HUES64 (cell line): Measurements from ENCODE around the gene TTBK1.

Experiments
- H3K27ac ChIP-seq: 2 replicates; pipeline ENCODE4 v1.7.0; 2013; ENCODE audit warnings: low read depth, low read length, inconsistent platforms
- H3K27me3 ChIP-seq: 2 replicates; pipeline ENCODE4 v1.6.1; 2013; ENCODE audit warnings: mild to moderate bottlenecking, low read length; ENCODE audit not compliant: insufficient read depth
- H3K36me3 ChIP-seq: 2 replicates; pipeline ENCODE4 v1.6.1; 2013; ENCODE audit warnings: mild to moderate bottlenecking, low read length; ENCODE audit not compliant: insufficient read depth
- H3K4me1 ChIP-seq: 2 replicates; pipeline ENCODE4 v1.6.1; 2013; ENCODE audit warnings: mild to moderate bottlenecking, low read length, moderate library complexity; ENCODE audit not compliant: insufficient read depth
- H3K4me3 ChIP-seq: 2 replicates; pipeline ENCODE4 v1.5.1; 2013; ENCODE audit warnings: mild to moderate bottlenecking, low read length, moderate library complexity
- H3K9ac ChIP-seq: 2 replicates; pipeline ENCODE4 v1.6.1; 2013; ENCODE audit warnings: mild to moderate bottlenecking, low read depth, low read length
- H3K9me3 ChIP-seq: 2 replicates; pipeline ENCODE4 v1.6.1; 2013; ENCODE audit warnings: low read depth, low read length; ENCODE audit not compliant: insufficient read depth
- WGBS: fragments of 150-250, 120-280 bp; methylation state at CpG from one replicate; pipeline ENCODE4 v1.1.7; 2013; ENCODE audit warnings: missing lambda C conversion rate; 5-methylcytosine and 5-hydroxymethylcytosine counted together

TTBK1 gene

GRCh38 chr6:43285832-43286231, 42.6 kb downstream of the TTBK1 start:
- Histone ChIP-seq H3K4me3 (no peak overlapping the region), H3K27me3 (peaks cover 21% of the 10 kb centered on the region), H3K27ac (no peak overlapping the region), H3K9ac (0 out of 2 replicates have a peak overlapping the region, but pooled peaks have one; percentile 5), H3K4me1 (no peaks in the 10 kb centered on the region), H3K9me3 (no peaks in the 10 kb centered on the region), H3K36me3 (no peaks in the 10 kb centered on the region)
- WGBS, result 94% methylated on average over 5 of the region's 5 CpGs

- H3K27me3 ChIP-seq, result peaks cover 21% of the 10 kb centered on the region
- no peaks in the 10 kb centered on the region for H3K9me3 ChIP-seq
- H3K36me3 ChIP-seq, result no peaks in the 10 kb centered on the region
- H3K4me1 ChIP-seq, result no peaks in the 10 kb centered on the region
- H3K27ac ChIP-seq, result no peak overlapping the region
- WGBS, result 95% methylated on average over 6 of the region's 6 CpGs
- no peak overlapping the region for H3K4me3 ChIP-seq
- H3K9ac ChIP-seq, result no peak overlapping the region
These were observed 43.2 kb downstream of the TTBK1 start for GRCh38 chr6:43286456-43286979.

DNA sequence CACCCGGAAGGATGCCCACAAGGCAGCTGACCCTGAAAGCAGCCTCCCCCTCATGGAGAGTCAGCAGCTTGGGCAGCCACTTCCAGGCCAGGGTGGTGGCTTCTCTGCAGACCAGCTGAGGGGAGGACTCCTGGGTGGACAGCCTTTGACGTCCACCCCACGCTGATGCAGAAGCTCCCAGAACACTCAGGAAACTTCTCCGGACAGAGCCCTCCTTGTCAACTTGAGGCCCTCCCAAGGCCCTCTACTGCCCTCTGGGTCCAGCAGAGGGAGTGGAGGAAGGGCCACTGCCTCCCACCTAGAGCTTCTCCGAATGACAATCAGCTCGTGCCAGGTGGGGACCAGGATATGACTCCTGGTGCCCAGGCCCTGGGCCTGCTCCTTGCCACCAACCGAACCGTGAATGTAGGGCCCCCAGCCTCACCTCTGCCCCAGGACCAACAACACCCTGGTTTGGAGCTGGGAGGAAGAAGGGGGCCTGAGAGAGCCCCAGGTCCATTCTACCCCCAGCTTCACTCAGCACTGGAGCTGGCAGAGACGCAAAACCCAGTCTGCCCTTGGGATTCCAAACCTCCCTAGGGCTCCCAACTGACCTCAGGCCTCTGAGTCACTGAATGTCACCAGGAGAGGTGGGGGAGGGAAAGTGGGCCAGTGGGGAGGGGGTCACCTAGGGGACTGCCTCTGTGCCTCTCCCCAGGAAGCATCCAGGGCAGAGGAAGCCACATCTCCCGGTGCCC, 43.9 kb downstream of the TTBK1 start:
- Histone ChIP-seq H3K4me3 (no peak overlapping the region), H3K4me1 (no peaks in the 10 kb centered on the region), H3K27me3 (peaks cover 21% of the 10 kb centered on the region), H3K36me3 (no peaks in the 10 kb centered on the region), H3K9ac (no peak overlapping the region), H3K9me3 (no peaks in the 10 kb centered on the region), H3K27ac (no peak overlapping the region)
- WGBS, result 62% methylated on average over 10 of the region's 10 CpGs

- Histone ChIP-seq H3K27ac (no peak overlapping the region), H3K9me3 (no peaks in the 10 kb centered on the region), H3K27me3 (peaks cover 21% of the 10 kb centered on the region), H3K9ac (no peak overlapping the region), H3K4me3 (no peak overlapping the region), H3K4me1 (no peaks in the 10 kb centered on the region), H3K36me3 (no peaks in the 10 kb centered on the region)
- 82% methylated on average over 7 of the region's 7 CpGs for WGBS
These were observed 44.7 kb downstream of the TTBK1 start for GRCh38 chr6:43287717-43288679.

DNA sequence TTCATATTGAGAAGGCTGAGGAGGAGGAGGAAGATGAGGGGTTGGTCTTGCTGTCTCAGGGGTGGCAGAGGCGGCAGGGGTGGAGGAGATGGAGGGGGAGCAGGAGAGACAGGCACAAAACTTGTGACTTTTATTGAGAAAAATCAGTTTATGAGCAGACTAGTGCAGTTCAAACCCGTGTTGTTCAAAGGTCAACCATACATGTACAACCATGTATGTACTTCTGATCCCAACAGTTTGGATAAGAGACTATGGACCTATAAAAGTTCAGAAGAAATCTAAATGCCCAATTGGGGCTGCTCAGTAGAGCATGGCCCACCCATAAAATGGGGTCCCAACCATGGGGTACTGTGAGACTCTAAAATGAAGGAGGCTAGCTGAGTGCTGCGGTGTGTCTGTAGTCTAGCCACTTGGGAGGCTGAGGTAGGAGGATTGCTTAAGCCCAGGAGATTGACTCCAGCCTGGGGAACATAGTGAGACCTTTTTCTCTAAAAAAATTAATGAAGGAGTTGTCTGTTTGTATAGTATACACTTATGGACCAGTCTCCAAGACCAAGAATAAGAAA, 47.1 kb downstream of the TTBK1 start:
- no peak overlapping the region for H3K27ac ChIP-seq
- H3K4me1 ChIP-seq, result no peaks in the 10 kb centered on the region
- no peaks in the 10 kb centered on the region for H3K36me3 ChIP-seq
- no peak overlapping the region for H3K9ac ChIP-seq
- WGBS, result 92% methylated on average over 3 of the region's 3 CpGs
- no peaks in the 10 kb centered on the region for H3K9me3 ChIP-seq
- peaks cover 7% of the 10 kb centered on the region; the same call in 1 of the 2 replicates for H3K27me3 ChIP-seq
- no peak overlapping the region for H3K4me3 ChIP-seq

- Histone ChIP-seq H3K4me1 (no peaks in the 10 kb centered on the region), H3K9me3 (no peaks in the 10 kb centered on the region), H3K27me3 (peaks cover 2% of the 10 kb centered on the region; the same call in 1 of the 2 replicates), H3K9ac (no peak overlapping the region), H3K27ac (no peak overlapping the region), H3K4me3 (no peak overlapping the region), H3K36me3 (no peaks in the 10 kb centered on the region)
- 92% methylated on average over 6 of the region's 6 CpGs for WGBS
These were observed 47.6 kb downstream of the TTBK1 start for GRCh38 chr6:43290905-43291355.

- Histone ChIP-seq H3K27ac (no peak overlapping the region), H3K9me3 (no peaks in the 10 kb centered on the region), H3K27me3 (no peaks in the 10 kb centered on the region), H3K4me1 (0 out of 2 replicates have a peak, but pooled peaks cover under 1% of the 10 kb centered on the region), H3K4me3 (no peak overlapping the region), H3K9ac (no peak overlapping the region), H3K36me3 (no peaks in the 10 kb centered on the region)
- WGBS, result no CpG with 5 or more reads among the region's 2 CpGs
These were observed 48.4 kb downstream of the TTBK1 start for GRCh38 chr6:43291708-43292107.

GRCh38 chr6:43292341-43292740, 49.1 kb downstream of the TTBK1 start:
- H3K4me3 ChIP-seq, result no peak overlapping the region
- H3K9me3 ChIP-seq, result no peaks in the 10 kb centered on the region
- H3K27ac ChIP-seq, result no peak overlapping the region
- no peak overlapping the region for H3K9ac ChIP-seq
- 87% methylated on average over 6 of the region's 6 CpGs for WGBS
- H3K27me3 ChIP-seq, result no peaks in the 10 kb centered on the region
- H3K4me1 ChIP-seq, result 0 out of 2 replicates have a peak, but pooled peaks cover 3% of the 10 kb centered on the region
- no peaks in the 10 kb centered on the region for H3K36me3 ChIP-seq

DNA sequence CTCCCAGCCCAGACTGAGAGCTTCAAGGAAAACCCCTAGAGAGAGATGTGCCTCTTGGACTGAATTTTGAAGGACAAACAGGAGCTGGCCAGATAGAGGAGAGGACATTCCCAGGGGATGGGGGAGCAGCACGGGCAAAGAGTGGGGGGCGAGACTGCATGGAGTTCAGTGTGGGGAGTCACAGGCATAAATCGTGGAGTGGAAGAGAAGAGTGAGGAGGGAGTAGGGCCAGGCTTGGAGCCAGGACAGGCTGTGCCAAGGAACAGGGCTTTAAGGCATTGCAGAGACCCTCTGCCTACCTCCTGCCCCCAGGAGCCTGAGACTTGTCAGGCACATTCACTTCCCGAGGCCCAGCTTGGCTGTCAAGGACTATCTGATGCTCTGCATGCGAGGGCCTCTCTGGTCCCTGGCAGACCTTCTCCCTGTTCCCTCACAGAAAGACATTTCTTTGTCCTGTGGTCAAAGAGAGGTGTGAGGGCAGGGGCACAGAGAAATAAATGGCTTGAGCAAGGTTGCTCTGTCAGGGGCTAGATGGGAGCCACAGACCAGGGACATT, 49.6 kb downstream of the TTBK1 start:
- Histone ChIP-seq H3K27me3 (no peaks in the 10 kb centered on the region), H3K4me1 (0 out of 2 replicates have a peak, but pooled peaks cover 3% of the 10 kb centered on the region), H3K36me3 (no peaks in the 10 kb centered on the region), H3K9me3 (no peaks in the 10 kb centered on the region), H3K4me3 (no peak overlapping the region), H3K27ac (no peak overlapping the region), H3K9ac (no peak overlapping the region)
- WGBS, result 93% methylated on average over 5 of the region's 5 CpGs

DNA sequence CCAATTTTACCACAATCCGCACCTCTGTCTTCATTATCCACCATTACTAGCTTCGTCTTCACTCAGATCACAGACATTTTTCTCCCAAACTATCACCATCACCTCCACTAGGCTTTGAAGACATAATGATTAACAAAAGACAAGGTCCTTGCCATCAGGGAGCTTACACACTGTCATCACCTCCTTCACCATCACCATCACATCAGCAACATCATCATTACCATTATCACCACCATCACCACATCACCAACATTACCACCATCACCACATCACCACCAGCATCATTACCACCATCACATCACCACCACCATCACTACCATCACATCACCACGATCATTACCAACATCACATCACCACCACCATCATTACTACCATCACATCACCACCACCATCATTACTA, 50.4 kb downstream of the TTBK1 start:
- H3K4me1 ChIP-seq, result 0 out of 2 replicates have a peak, but pooled peaks cover 3% of the 10 kb centered on the region
- H3K4me3 ChIP-seq, result no peak overlapping the region
- WGBS, result 93% methylated on average over 3 of the region's 3 CpGs
- H3K27ac ChIP-seq, result no peak overlapping the region
- H3K27me3 ChIP-seq, result no peaks in the 10 kb centered on the region
- H3K9ac ChIP-seq, result no peak overlapping the region
- H3K9me3 ChIP-seq, result no peaks in the 10 kb centered on the region
- no peaks in the 10 kb centered on the region for H3K36me3 ChIP-seq
